ENCODE measurements around the gene PSME1. TPM values are rescaled to one million over a fixed set of nuclear protein-coding genes. Genes with fewer than 3 reads are reported as not detected.

Gene PSME1
- total and polyA plus RNA-seq, 10 of the 15 experiments (the other 5 are each of a cell fraction or from before 2014, with no cell fraction given), result 250 to 1,378 (median 412) TPM

GRCh38 chr14:24160850-24161804, 25.1 kb downstream of the PSME1 start, which contains the start of gene IRF9 (continued):
- TF ChIP-seq ELK1 (IDR thresholded peaks at IDR 0.05; ENCODE audit: low read depth, low read length), result peak; percentile 19; the same call in 1 of the 2 replicates
- TF ChIP-seq BCL11A (IDR thresholded peaks at IDR 0.05; ENCODE audit: low read depth, low read length), result no peak
- TF ChIP-seq SMC3 (IDR thresholded peaks at IDR 0.05; ENCODE audit: borderline replicate concordance, low read length), result peak; percentile 62; the same call in 1 of the 2 replicates
- TF ChIP-seq CEBPB (IDR thresholded peaks at IDR 0.05; ENCODE audit: borderline replicate concordance in 1 of 2, low read depth in 2 of 2, low read length in 2 of 2), result no peak
- no peak for TF ChIP-seq GABPA (IDR thresholded peaks at IDR 0.05; ENCODE audit: low read depth)
- peak; percentile 100 for TF ChIP-seq STAT3 (IDR thresholded peaks at IDR 0.05; ENCODE audit: low read depth, low read length)
- peak; percentile 23; the same call in 1 of the 2 replicates for TF ChIP-seq JUNB (IDR thresholded peaks at IDR 0.05)
- TF ChIP-seq MLLT1 (IDR thresholded peaks at IDR 0.05), result peak; percentile 89; the same call in 1 of the 2 replicates
- TF ChIP-seq PAX8 (IDR thresholded peaks at IDR 0.05), result no peak
- TF ChIP-seq RFX5 (IDR thresholded peaks at IDR 0.05; ENCODE audit: low read depth, low read length), result no peak
- 0 out of 2 replicates have a peak, but pooled peaks have one; percentile 23 for TF ChIP-seq FOXK2 (IDR thresholded peaks at IDR 0.05)
- no peak for TF ChIP-seq SUPT20H (IDR thresholded peaks at IDR 0.05; ENCODE audit: borderline replicate concordance, control insufficient read depth, low read depth, low read length)
- no peak for TF ChIP-seq ZBTB11 (CRISPR knock-in tag; IDR thresholded peaks at IDR 0.05)
- TF ChIP-seq TAF1 (IDR thresholded peaks at IDR 0.05; ENCODE audit: borderline replicate concordance, low read depth, low read length), result peak; percentile 94
- peak; percentile 100 for TF ChIP-seq STAT1 (conservative IDR thresholded peaks at IDR 0.05)
- TF ChIP-seq KDM1A (IDR thresholded peaks at IDR 0.05; ENCODE audit: borderline replicate concordance), result no peak
- TF ChIP-seq ZNF622 (IDR thresholded peaks at IDR 0.05), result no peak
- TF ChIP-seq TCF7 (IDR thresholded peaks at IDR 0.05; ENCODE audit: borderline replicate concordance), result peak; percentile 41; the same call in 1 of the 2 replicates
- no peak for TF ChIP-seq ZNF24 (IDR thresholded peaks at IDR 0.05)
- no peak for TF ChIP-seq RCOR1 (conservative IDR thresholded peaks at IDR 0.05; ENCODE audit: low read depth, low read length)
- no peak for TF ChIP-seq BRCA1 (IDR thresholded peaks at IDR 0.05; ENCODE audit: low read depth, low read length)
